Brain microvascular endothelial cell (primary cell): ENCODE data around the gene POLR1A.

Experiments
- DNase-seq: peaks from one replicate; pipeline ENCODE4 v3.0.0-alpha.2; 2020
- H3K27ac ChIP-seq: fragments of 250-450 bp; sonication (Bioruptor Pico); 2 replicates; pipeline ENCODE4 v1.5.1; 2020; ENCODE audit warnings: mild to moderate bottlenecking, moderate library complexity
- H3K27me3 ChIP-seq: fragments of 250-450 bp; sonication (Bioruptor Pico); replicated peaks from 2 replicates; pipeline ENCODE4 v1.5.1; 2020; ENCODE audit warnings: mild to moderate bottlenecking
- H3K36me3 ChIP-seq: fragments of 250-450 bp; sonication (Bioruptor Pico); replicated peaks from 2 replicates; pipeline ENCODE4 v1.5.1; 2020; ENCODE audit warnings: mild to moderate bottlenecking
- H3K4me3 ChIP-seq: 2 replicates; pipeline ENCODE4 v1.5.1; 2011; ENCODE audit warnings: low read depth, mild to moderate bottlenecking, control low read depth, low read length, moderate library complexity
- in situ Hi-C: cut with HindIII; loops from 2 replicates; pipeline ENCODE4 v1.10.0; 2017; ENCODE audit warnings: low sequenced_read_pairs, low pct_ligation_motif_present
- TF ChIP-seq, protein P1 (sequence below): IDR thresholded peaks from 2 replicates; pipeline ENCODE4 v1.5.1; 2011; ENCODE audit warnings: low read depth, mild to moderate bottlenecking, moderate library complexity, low read length, control low read depth, inconsistent platforms; ENCODE audit errors: missing control alignments

POLR1A gene

DNA sequence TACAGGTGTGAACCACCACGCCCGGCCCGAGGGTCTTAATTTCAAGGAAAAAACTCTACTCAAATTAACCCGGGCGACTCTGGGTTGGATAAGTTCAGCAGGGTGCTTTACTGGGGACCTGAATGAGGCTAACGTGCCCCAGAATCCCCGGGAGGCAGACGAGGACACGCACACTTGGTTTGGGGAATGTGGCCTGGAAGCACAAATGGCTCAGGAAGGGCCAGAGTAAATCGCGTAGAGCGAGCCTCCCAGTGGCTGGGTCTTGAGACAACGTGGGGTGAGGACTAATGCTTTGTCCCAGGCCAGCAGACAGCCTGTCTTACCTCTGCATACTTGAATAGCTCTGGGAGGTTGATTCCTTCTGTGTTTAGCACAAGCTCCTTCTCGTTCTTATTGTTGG is 75.8 kb downstream of the POLR1A start:
- peaks cover 76% of the 10 kb centered on the region for H3K36me3 ChIP-seq
- in situ Hi-C loops, result no loop called here
- TF ChIP-seq, protein P1, sequence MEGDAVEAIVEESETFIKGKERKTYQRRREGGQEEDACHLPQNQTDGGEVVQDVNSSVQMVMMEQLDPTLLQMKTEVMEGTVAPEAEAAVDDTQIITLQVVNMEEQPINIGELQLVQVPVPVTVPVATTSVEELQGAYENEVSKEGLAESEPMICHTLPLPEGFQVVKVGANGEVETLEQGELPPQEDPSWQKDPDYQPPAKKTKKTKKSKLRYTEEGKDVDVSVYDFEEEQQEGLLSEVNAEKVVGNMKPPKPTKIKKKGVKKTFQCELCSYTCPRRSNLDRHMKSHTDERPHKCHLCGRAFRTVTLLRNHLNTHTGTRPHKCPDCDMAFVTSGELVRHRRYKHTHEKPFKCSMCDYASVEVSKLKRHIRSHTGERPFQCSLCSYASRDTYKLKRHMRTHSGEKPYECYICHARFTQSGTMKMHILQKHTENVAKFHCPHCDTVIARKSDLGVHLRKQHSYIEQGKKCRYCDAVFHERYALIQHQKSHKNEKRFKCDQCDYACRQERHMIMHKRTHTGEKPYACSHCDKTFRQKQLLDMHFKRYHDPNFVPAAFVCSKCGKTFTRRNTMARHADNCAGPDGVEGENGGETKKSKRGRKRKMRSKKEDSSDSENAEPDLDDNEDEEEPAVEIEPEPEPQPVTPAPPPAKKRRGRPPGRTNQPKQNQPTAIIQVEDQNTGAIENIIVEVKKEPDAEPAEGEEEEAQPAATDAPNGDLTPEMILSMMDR, result no peak

DNA sequence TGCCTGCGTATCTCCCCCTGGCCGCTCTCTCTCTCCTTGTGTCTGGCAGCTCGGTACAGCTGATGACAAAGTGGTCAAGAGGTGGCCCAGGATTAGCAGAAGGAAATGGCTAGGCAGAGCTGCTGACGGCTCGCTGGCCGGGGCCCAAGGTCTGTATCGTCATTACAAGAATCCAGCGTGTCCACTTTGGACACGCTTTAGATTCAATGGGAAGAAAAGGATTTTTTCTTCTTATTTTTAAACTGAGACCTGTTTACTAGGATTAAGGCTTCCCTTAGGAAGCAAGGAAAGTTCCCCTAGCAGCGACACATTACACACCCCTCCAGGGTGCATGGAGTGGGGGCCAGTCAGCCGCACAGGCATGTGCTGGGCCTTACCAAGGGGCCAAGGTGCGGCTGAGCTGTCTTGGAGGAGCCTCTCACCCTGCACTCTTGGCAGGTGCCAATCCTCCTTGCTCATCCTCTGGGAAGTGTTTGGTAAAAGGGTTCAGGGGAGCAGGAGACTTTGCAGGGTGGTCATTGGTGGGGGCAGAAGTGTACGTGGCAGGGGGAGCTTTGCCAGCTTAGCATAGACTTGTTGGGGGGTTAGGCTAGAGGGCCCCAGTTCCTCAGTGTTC is 76.8 kb downstream of the POLR1A start:
- H3K27me3 ChIP-seq, result no peaks in the 10 kb centered on the region
- no peak overlapping the region for H3K27ac ChIP-seq
- in situ Hi-C loops, result no loop called here
- TF ChIP-seq, protein P1, result no peak
- H3K36me3 ChIP-seq, result peaks cover 70% of the 10 kb centered on the region
- no peak for DNase-seq
- no peak overlapping the region for H3K4me3 ChIP-seq

More for the DNA sequence above, 75.8 kb downstream of the POLR1A start:
- no peak for DNase-seq
- H3K4me3 ChIP-seq, result no peak overlapping the region
- H3K27ac ChIP-seq, result no peak overlapping the region
- H3K27me3 ChIP-seq, result no peaks in the 10 kb centered on the region

DNA sequence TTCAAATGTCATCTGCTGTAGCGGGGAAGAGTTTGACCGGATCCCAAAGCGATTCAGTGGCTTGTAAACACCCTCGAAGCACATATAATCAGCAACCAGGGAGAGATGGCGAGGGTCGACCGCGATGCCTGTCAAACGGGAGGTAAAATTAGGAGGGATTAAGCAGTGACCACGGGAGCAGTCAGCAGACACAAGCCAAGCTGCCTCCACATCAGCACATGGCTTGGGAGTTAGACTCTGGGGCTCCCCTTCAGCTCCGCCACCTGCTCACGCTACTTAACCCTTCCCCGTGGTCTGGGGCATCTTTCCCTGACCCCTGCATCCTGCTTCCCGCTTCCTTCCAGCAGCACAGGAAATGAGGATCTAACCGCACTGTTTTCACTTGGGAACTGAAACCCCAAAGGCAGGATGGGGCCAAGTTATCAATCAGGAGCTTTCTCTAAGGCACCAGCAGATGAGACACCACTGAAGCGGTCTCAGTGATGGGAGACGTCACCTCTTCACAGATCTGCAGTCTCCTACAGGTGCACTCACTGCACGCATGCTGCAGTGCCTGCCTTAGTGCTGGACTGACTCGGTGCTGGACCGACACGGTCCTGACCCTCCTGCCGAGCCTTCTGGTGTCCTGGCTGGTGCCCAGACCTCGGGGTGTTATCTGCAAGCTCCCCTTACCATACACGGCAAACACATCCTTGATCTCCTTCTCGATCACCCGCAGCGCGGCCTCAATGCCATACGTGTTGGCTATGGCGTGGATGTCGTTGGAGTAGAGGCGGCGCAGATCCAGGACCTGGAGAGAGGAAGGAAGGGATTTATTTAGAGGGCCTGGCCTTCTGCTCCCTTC is 77.5 kb downstream of the POLR1A start:
- H3K27ac ChIP-seq, result no peak overlapping the region
- H3K4me3 ChIP-seq, result no peak overlapping the region
- H3K27me3 ChIP-seq, result no peaks in the 10 kb centered on the region
- H3K36me3 ChIP-seq, result peaks cover 63% of the 10 kb centered on the region
- DNase-seq, result no peak
- in situ Hi-C loops, result no loop called here
- TF ChIP-seq, protein P1, result no peak

DNA sequence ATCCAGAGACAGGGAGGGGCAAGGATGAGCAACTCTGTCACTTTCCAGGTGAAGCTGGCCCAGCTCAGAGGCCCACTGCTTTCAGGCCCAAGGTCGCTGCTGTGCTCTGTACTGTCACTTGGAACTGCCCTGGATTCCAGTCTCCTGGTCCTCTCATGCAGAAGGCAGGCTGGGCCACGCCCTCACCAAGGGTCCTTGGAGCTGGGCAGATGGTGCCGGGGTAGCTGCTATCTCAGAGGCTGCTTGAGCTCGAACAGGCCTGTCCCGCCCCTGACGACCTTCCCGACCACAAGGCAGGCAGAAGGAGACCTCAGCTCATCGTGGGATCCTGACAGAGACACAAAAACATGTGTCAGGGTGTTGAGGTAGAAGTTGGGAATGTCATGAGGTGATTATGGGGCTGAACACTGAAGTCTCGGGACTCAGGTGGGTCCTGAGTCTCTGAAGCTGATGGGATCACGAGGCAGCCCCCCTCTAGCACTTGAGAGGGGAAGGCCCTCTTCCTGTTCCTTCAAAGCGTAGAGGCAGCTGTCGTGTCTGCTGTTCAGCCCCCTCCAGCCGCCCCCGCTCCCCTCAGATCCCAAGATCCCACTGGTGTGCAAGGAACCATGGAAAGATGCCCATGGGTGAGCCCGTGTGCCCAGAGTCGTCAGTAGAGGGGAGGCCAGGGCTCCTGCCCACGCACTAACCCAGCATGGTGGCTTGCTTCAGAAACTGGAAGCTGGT is 78.3 kb downstream of the POLR1A start:
- H3K27me3 ChIP-seq, result no peaks in the 10 kb centered on the region
- H3K36me3 ChIP-seq, result peaks cover 58% of the 10 kb centered on the region
- no peak for DNase-seq
- H3K27ac ChIP-seq, result no peak overlapping the region
- in situ Hi-C loops, result no loop called here
- TF ChIP-seq, protein P1, result no peak
- H3K4me3 ChIP-seq, result no peak overlapping the region

DNA sequence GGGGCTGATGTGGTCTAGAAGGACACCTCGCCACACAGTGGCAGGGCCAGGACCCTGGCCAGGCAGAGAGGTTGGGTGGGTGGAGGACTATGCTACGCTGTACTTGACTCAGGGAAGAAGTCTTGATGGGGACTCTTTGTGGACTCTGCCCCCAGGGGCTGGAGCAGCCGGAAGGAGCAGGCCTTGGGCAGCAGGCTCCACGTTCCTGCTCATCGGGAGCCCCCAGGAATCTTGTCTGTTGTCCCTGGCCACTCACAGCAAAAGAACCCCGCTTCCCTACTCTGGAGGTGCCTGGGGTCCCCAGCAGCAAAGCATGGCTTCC is 79.0 kb downstream of the POLR1A start:
- peaks cover 51% of the 10 kb centered on the region for H3K36me3 ChIP-seq

More for the DNA sequence above, 79.0 kb downstream of the POLR1A start:
- Histone ChIP-seq H3K27me3 (no peaks in the 10 kb centered on the region), H3K27ac (no peak overlapping the region), H3K4me3 (no peak overlapping the region)
- in situ Hi-C loops, result no loop called here
- TF ChIP-seq, protein P1, result no peak
- no peak for DNase-seq
